GM23248 (cell line): ENCODE data around the gene CLEC3B. TPM values are rescaled to one million over a fixed set of nuclear protein-coding genes. Genes with fewer than 3 reads are reported as not detected.

ENCODE experiments used
- DNase-seq: peaks from one replicate; pipeline ENCODE4 v3.0.0-alpha.2; 2015
- H2AFZ ChIP-seq: fragments of 200-600 bp; sonication (generic); 2 replicates; pipeline ENCODE4 v1.6.1; 2016; ENCODE audit warnings: antibody characterized with exemption
- H3F3A ChIP-seq: fragments of 200-600 bp; sonication (generic); 2 replicates; pipeline ENCODE4 v1.6.1; 2016; ENCODE audit warnings: mild to moderate bottlenecking, antibody characterized with exemption, mixed run types; ENCODE audit not compliant: insufficient read depth
- H3K27ac ChIP-seq: fragments of 200-600 bp; sonication (generic); 2 replicates; pipeline ENCODE4 v1.5.1; 2016; ENCODE audit warnings: mild to moderate bottlenecking
- H3K27me3 ChIP-seq: fragments of 200-600 bp; sonication (generic); replicated peaks from 2 replicates; pipeline ENCODE4 v1.6.1; 2016; ENCODE audit warnings: mild to moderate bottlenecking; ENCODE audit not compliant: insufficient read depth
- H3K36me3 ChIP-seq: fragments of 200-600 bp; sonication (generic); 2 replicates; pipeline ENCODE4 v1.6.1; 2016; ENCODE audit warnings: low read depth, mild to moderate bottlenecking
- H3K4me1 ChIP-seq: fragments of 200-600 bp; sonication (generic); 2 replicates; pipeline ENCODE4 v1.6.1; 2016; ENCODE audit warnings: mild to moderate bottlenecking; ENCODE audit not compliant: insufficient read depth
- H3K4me2 ChIP-seq: fragments of 200-600 bp; sonication (generic); one replicate; pipeline ENCODE4 v1.6.1; 2016; ENCODE audit warnings: mild to moderate bottlenecking; ENCODE audit not compliant: unreplicated experiment
- H3K4me3 ChIP-seq: fragments of 200-600 bp; sonication (generic); 2 replicates; pipeline ENCODE4 v1.5.1; 2016; ENCODE audit warnings: mild to moderate bottlenecking
- H3K79me2 ChIP-seq: fragments of 200-600 bp; sonication (generic); 2 replicates; pipeline ENCODE4 v1.6.1; 2016; ENCODE audit warnings: mild to moderate bottlenecking; ENCODE audit not compliant: insufficient read depth
- H3K9ac ChIP-seq: fragments of 200-600 bp; sonication (generic); 2 replicates; pipeline ENCODE4 v1.6.1; 2016; ENCODE audit warnings: mild to moderate bottlenecking
- H3K9me2 ChIP-seq: fragments of 200-600 bp; sonication (generic); 2 replicates; pipeline ENCODE4 v1.6.1; 2016; ENCODE audit warnings: mixed run types, mild to moderate bottlenecking, moderate library complexity; ENCODE audit not compliant: insufficient read depth
- H3K9me3 ChIP-seq: fragments of 200-600 bp; sonication (generic); one replicate; pipeline ENCODE4 v1.6.1; 2017; ENCODE audit warnings: low read depth
- H4K20me1 ChIP-seq: fragments of 200-600 bp; sonication (generic); 2 replicates; pipeline ENCODE4 v1.6.0; 2016; ENCODE audit not compliant: insufficient read depth
- EZH2 ChIP-seq: fragments of 200-600 bp; sonication (generic); IDR thresholded peaks from 2 replicates; pipeline ENCODE4 v1.6.1; 2018; ENCODE audit warnings: antibody characterized with exemption, mild to moderate bottlenecking; ENCODE audit not compliant: insufficient read depth, poor library complexity, severe bottlenecking
- EZH2phosphoT487 ChIP-seq: fragments of 200-600 bp; sonication (generic); IDR thresholded peaks from 2 replicates; pipeline ENCODE4 v1.6.1; 2018; ENCODE audit warnings: antibody characterized with exemption, moderate library complexity, mild to moderate bottlenecking, low read depth; ENCODE audit not compliant: insufficient read depth
- WGBS, 2 experiments: methylation state at CpG; one replicate each; pipeline ENCODE4 v1.1.6; 2015 to 2017; ENCODE audit warnings: low lambda C conversion rate in 2 of 2, low coverage in 1 of 2; ENCODE audit errors: missing lambda C conversion rate in 2 of 2; 5-methylcytosine and 5-hydroxymethylcytosine counted together
- in situ Hi-C: fragments of 300-500 bp; cut with MboI; formaldehyde crosslinking; loops from 2 replicates; pipeline ENCODE4 v1.15.0; 2020
- polyA plus RNA-seq: library from polyadenylated mRNA; unstranded; fragments of >200 nt; fragmentation: Nextera tagmentation; extraction: Ambion mirVana; gene quantifications from 2 replicates; pipeline ENCODE4 v1.2.1, GENCODE V29; 2016
- total RNA-seq: library from RNA; depleted of rRNA; stranded (reverse); fragments of >200 nt; shearing (Covaris generic); gene quantifications from 2 replicates; pipeline ENCODE4 v1.2.3, GENCODE V29; 2014

The CLEC3B gene
- total and polyA plus RNA-seq, 2 experiments from 2014 or later, result 45.4 to 48.8 TPM

DNA sequence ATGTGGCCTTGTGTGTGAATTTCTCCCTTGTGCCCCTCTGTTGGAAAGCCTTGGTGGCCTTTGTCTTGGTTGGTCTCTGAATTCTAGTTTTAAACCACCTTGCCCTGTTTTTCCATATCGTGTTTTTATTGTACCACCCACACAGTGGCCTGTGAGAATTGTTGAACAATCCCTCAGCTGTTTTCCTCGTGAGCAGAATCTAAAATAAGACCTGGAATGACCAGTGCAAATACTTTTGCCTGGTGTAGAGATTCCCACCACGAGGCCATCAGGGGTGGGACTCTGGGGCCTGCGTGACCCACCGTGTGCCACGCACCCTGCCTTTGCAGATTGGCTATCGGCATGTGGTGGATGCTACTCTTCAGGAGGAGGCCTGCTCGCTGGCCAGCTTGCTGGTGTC, 19.0 kb upstream of the CLEC3B start:
- H3K9me2 ChIP-seq, result no peaks in the 10 kb centered on the region
- no peak overlapping the region for H3K4me2 ChIP-seq
- H3K9ac ChIP-seq, result no peak overlapping the region
- no peak for DNase-seq
- peaks cover 43% of the 10 kb centered on the region for H3K4me1 ChIP-seq
- H3K4me3 ChIP-seq, result no peak overlapping the region
- H3K27me3 ChIP-seq, result no peaks in the 10 kb centered on the region
- H3K79me2 ChIP-seq, result no peaks in the 10 kb centered on the region
- H4K20me1 ChIP-seq, result no peaks in the 10 kb centered on the region
- in situ Hi-C loops, result no loop called here
- H3K9me3 ChIP-seq, result no peaks in the 10 kb centered on the region
- WGBS, 2 experiments, result 95 to 98% methylated on average over 8 of the region's 8 CpGs
- peaks cover 43% of the 10 kb centered on the region for H3F3A ChIP-seq
- no peak overlapping the region for H3K27ac ChIP-seq
- peaks cover 12% of the 10 kb centered on the region for H3K36me3 ChIP-seq
- H2AFZ ChIP-seq, result no peak overlapping the region
- TF ChIP-seq EZH2phosphoT487, result no peak
- TF ChIP-seq EZH2, result no peak

DNA sequence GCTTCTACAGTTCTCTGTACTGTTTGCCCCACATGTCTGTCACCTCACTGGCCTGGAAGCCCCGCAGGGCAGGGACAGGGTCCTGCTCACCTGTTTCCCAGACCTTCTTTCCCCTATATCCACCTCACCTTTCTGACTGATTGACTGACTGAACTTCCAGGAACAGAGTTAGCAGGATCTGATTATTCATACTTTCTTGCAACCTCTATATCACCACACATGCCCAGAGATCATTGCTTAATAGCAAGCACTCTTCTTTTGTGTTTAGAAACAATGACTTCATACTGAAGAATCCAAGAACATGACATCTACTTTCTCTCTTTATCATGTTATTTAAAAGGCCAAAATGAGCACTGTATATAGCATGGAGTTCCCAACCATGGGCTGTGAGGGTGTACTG, 18.0 kb upstream of the CLEC3B start:
- TF ChIP-seq EZH2phosphoT487, result no peak
- no peak for TF ChIP-seq EZH2
- no peaks in the 10 kb centered on the region for H3K27me3 ChIP-seq
- no peaks in the 10 kb centered on the region for H3K9me2 ChIP-seq
- H3K4me3 ChIP-seq, result no peak overlapping the region
- peaks cover 11% of the 10 kb centered on the region for H3K36me3 ChIP-seq
- no peaks in the 10 kb centered on the region for H3K79me2 ChIP-seq
- in situ Hi-C loops, result no loop called here
- H4K20me1 ChIP-seq, result no peaks in the 10 kb centered on the region
- DNase-seq, result peak; percentile 87
- H3K4me2 ChIP-seq, result peak overlapping the region; percentile 21
- H3K27ac ChIP-seq, result peak overlapping the region; percentile 48
- peaks cover 51% of the 10 kb centered on the region for H3F3A ChIP-seq
- H3K9ac ChIP-seq, result no peak overlapping the region
- WGBS, 2 experiments, result 100% methylated on average over 1 of the region's 1 CpG
- H3K9me3 ChIP-seq, result no peaks in the 10 kb centered on the region
- no peak overlapping the region for H2AFZ ChIP-seq
- H3K4me1 ChIP-seq, result peaks cover 53% of the 10 kb centered on the region

DNA sequence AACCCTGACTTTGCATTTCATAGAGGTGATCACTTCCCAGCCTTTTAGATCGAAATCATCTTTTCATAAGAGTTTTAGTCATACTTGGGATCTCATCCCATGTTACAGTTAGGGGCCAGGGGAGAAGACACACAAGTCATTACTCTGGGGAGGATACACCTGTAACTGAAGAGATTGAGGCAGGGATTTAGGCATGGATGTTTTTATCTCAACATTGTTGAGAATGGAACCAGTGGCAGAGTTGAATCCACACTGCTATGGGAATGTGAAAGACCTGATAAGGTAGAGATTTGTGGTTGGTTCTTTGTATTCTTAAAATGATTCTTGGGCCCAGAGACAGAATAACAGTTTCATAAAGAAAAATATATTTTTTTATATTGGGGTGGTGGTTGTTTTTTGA, 16.2 kb upstream of the CLEC3B start:
- Histone ChIP-seq H3K4me1 (peaks cover 63% of the 10 kb centered on the region), H3K4me3 (no peak overlapping the region), H3K9ac (no peak overlapping the region), H3K79me2 (no peaks in the 10 kb centered on the region), H3K27ac (no peak overlapping the region), H2AFZ (no peak overlapping the region), H3K4me2 (no peak overlapping the region), H3K36me3 (peaks cover 7% of the 10 kb centered on the region), H3K9me3 (no peaks in the 10 kb centered on the region), H3K9me2 (no peaks in the 10 kb centered on the region), H3K27me3 (no peaks in the 10 kb centered on the region), H3F3A (peaks cover 51% of the 10 kb centered on the region), H4K20me1 (no peaks in the 10 kb centered on the region)
- WGBS, 2 experiments, result 90 to 97% methylated on average over 1 of the region's 1 CpG
- TF ChIP-seq EZH2 (no peak), EZH2phosphoT487 (no peak)
- no peak for DNase-seq
- in situ Hi-C loops, result no loop called here

DNA sequence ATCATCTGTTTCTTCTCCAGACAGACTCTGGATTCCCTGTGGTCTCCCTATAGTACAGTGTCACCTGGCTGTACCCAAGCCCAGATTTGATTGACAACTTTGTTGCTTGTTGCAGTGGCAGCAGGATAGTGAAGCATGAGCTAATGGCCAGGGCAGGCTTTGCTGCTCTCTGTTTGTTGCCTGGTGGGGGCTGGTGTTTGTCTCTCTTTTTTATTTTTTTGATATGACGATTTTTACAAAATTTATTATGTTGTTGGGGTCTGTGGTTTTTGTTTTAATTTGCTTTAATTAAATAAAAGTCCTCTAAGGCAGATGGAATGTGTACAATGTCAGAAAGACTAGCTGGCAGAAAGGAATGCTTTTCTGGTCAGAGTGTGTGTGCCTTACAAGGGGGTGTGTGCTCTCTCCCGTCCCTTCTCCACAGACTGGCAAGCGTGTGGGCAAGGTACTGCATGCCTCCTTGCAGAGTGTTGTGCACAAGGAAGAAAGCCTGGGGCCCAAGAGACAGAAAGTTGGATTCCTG, 15.2 kb upstream of the CLEC3B start:
- no peaks in the 10 kb centered on the region for H3K27me3 ChIP-seq
- peak overlapping the region; percentile 79 for H3K4me2 ChIP-seq
- H3K4me1 ChIP-seq, result peaks cover 63% of the 10 kb centered on the region
- WGBS, 2 experiments, result 0 to 2% methylated on average over 3 of the region's 3 CpGs
- H3K4me3 ChIP-seq, result peak overlapping the region; percentile 56
- in situ Hi-C loops, result no loop called here
- no peaks in the 10 kb centered on the region for H3K9me3 ChIP-seq
- peak overlapping the region; percentile 93 for H3K27ac ChIP-seq
- H3K36me3 ChIP-seq, result no peaks in the 10 kb centered on the region
- no peaks in the 10 kb centered on the region for H4K20me1 ChIP-seq
- no peaks in the 10 kb centered on the region for H3K79me2 ChIP-seq
- TF ChIP-seq EZH2 (no peak), EZH2phosphoT487 (no peak)
- peak overlapping the region; percentile 74 for H3K9ac ChIP-seq
- peaks cover 51% of the 10 kb centered on the region for H3F3A ChIP-seq
- no peaks in the 10 kb centered on the region for H3K9me2 ChIP-seq
- peak; percentile 88 for DNase-seq
- H2AFZ ChIP-seq, result no peak overlapping the region
